Measurements from ENCODE around the gene F2RL3. TPM values are rescaled to one million over a fixed set of nuclear protein-coding genes. Genes with fewer than 3 reads are reported as not detected.

Gene F2RL3
- total RNA-seq, 1 donor from 2014 or later, result not detected

DNA sequence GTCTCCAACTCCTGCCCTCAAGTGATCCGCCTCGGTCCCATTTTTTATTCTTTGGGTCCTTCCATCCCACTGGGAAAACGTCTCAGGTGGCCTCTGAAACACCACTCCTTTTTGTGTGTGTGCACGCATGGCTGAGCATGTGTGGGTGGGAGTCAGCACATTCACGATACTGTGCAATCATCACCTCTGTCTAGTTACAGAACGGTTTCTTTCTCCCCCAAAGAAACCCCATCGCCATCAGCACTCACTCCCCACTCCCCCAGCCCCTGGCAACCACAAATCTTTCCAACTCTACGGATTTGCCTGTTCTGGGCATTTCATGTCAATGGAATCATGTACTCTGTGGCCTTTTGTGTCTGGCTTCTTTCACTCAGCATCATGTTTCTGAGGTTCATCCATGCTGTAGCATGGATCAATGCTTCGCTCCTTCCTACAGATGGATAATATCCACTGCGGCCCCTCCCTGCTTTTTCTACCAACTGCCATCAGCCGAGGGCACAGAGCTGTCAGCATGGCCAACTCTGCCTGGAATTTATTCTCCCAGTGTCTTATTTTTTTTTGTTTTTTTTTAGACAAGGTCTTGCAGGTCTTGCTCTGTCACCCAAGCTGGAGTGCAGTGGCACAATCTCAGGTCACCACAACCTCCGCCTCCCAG, 9.7 kb downstream of the F2RL3 start:
- H3K27ac Mint-ChIP-seq (ENCODE audit: unreplicated experiment), result no peak overlapping the region
- TF ChIP-seq, protein P1, sequence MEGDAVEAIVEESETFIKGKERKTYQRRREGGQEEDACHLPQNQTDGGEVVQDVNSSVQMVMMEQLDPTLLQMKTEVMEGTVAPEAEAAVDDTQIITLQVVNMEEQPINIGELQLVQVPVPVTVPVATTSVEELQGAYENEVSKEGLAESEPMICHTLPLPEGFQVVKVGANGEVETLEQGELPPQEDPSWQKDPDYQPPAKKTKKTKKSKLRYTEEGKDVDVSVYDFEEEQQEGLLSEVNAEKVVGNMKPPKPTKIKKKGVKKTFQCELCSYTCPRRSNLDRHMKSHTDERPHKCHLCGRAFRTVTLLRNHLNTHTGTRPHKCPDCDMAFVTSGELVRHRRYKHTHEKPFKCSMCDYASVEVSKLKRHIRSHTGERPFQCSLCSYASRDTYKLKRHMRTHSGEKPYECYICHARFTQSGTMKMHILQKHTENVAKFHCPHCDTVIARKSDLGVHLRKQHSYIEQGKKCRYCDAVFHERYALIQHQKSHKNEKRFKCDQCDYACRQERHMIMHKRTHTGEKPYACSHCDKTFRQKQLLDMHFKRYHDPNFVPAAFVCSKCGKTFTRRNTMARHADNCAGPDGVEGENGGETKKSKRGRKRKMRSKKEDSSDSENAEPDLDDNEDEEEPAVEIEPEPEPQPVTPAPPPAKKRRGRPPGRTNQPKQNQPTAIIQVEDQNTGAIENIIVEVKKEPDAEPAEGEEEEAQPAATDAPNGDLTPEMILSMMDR (IDR thresholded peaks at IDR 0.05; ENCODE audit: insufficient read depth, low read depth, low read length), result no peak
- no peak for TF ChIP-seq EZH2 (IDR thresholded peaks at IDR 0.05; ENCODE audit: insufficient read depth, low read length)
- H3K9me3 Mint-ChIP-seq (ENCODE audit: unreplicated experiment), result no peaks in the 10 kb centered on the region
- DNase-seq (ENCODE audit: low read depth), result no peak
- Histone ChIP-seq H3K4me3 (ENCODE audit: insufficient read depth, low read depth, low read length) (no peak overlapping the region), H4K20me1 (ENCODE audit: insufficient read depth, low read length) (no peaks in the 10 kb centered on the region), H3K79me2 (ENCODE audit: insufficient read depth, low read length) (no peaks in the 10 kb centered on the region), H3K4me2 (ENCODE audit: low read length) (no peak overlapping the region), H3K27me3 (ENCODE audit: insufficient read depth, low read length) (peaks cover 5% of the 10 kb centered on the region), H3K27ac (ENCODE audit: low read depth, low read length) (no peak overlapping the region), H2AFZ (ENCODE audit: low read depth, low read length) (no peak overlapping the region), H3K4me1 (ENCODE audit: insufficient read depth, low read length) (peaks cover 2% of the 10 kb centered on the region), H3K9ac (ENCODE audit: low read length) (no peak overlapping the region), H3K9me3 (ENCODE audit: insufficient read depth, low read depth, low read length) (peaks cover under 1% of the 10 kb centered on the region), H3K36me3 (ENCODE audit: insufficient read depth, low read length) (no peaks in the 10 kb centered on the region)
- FAIRE-seq, result no peak
- peaks cover 15% of the 10 kb centered on the region for H3K27me3 Mint-ChIP-seq (ENCODE audit: low read depth, unreplicated experiment)
- H3K4me1 Mint-ChIP-seq (ENCODE audit: low read depth, unreplicated experiment), result no peaks in the 10 kb centered on the region
- peak overlapping the region; percentile 51 for H3K4me3 Mint-ChIP-seq (ENCODE audit: unreplicated experiment)
- no peaks in the 10 kb centered on the region for H3K36me3 Mint-ChIP-seq (ENCODE audit: low read depth, unreplicated experiment)

DNA sequence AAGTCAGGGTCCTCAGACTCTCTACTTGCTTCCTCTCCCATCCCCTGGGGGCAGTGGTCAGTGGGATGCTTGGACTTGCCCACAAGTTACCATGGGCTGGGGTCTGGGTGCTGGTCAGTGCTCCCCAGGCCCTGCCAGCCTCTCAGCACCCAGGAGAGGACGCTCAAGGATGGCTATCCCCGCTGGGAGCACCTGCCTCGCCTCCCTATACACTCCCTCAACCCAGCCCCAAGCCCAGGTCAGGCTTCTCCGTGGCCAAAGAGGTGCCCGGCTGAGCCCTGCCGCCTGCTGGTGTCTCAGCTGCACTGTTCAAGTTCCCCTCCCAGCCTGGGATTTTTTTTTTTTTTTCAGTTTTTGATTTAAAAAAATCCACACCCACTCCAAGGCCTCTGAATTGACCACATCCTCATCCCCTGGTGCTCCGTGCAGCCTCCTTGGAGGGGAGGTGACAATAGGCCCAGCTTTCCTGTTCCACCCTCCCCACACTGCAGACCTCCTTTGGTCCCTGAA, 10.8 kb downstream of the F2RL3 start:
- H3K27ac Mint-ChIP-seq (ENCODE audit: unreplicated experiment), result no peak overlapping the region
- TF ChIP-seq EZH2 (IDR thresholded peaks at IDR 0.05; ENCODE audit: insufficient read depth, low read length), result no peak
- TF ChIP-seq, protein P1 (IDR thresholded peaks at IDR 0.05; ENCODE audit: insufficient read depth, low read depth, low read length), result peak; percentile 37
- FAIRE-seq (no peak), DNase-seq (ENCODE audit: low read depth) (no peak)
- peaks cover 11% of the 10 kb centered on the region for H3K27me3 Mint-ChIP-seq (ENCODE audit: low read depth, unreplicated experiment)
- H3K4me3 Mint-ChIP-seq (ENCODE audit: unreplicated experiment), result no peak overlapping the region
- Histone ChIP-seq H3K4me3 (ENCODE audit: insufficient read depth, low read depth, low read length) (no peak overlapping the region), H4K20me1 (ENCODE audit: insufficient read depth, low read length) (no peaks in the 10 kb centered on the region), H3K79me2 (ENCODE audit: insufficient read depth, low read length) (no peaks in the 10 kb centered on the region), H3K27ac (ENCODE audit: low read depth, low read length) (no peak overlapping the region), H3K27me3 (ENCODE audit: insufficient read depth, low read length) (peaks cover 5% of the 10 kb centered on the region), H3K36me3 (ENCODE audit: insufficient read depth, low read length) (no peaks in the 10 kb centered on the region), H2AFZ (ENCODE audit: low read depth, low read length) (no peak overlapping the region), H3K4me2 (ENCODE audit: low read length) (no peak overlapping the region), H3K9ac (ENCODE audit: low read length) (no peak overlapping the region), H3K4me1 (ENCODE audit: insufficient read depth, low read length) (peaks cover 2% of the 10 kb centered on the region), H3K9me3 (ENCODE audit: insufficient read depth, low read depth, low read length) (peaks cover 4% of the 10 kb centered on the region)
- H3K36me3 Mint-ChIP-seq (ENCODE audit: low read depth, unreplicated experiment), result no peaks in the 10 kb centered on the region
- no peaks in the 10 kb centered on the region for H3K4me1 Mint-ChIP-seq (ENCODE audit: low read depth, unreplicated experiment)
- peaks cover 4% of the 10 kb centered on the region for H3K9me3 Mint-ChIP-seq (ENCODE audit: unreplicated experiment)
